Measurements from ENCODE around the gene LYRM1. TPM values are rescaled to one million over a fixed set of nuclear protein-coding genes. Genes with fewer than 3 reads are reported as not detected.
A peak's percentile ranks its signal among the peaks of the same experiment; 100 is the strongest.

The LYRM1 gene
- 15.5 TPM for total RNA-seq
- polyA plus RNA-seq: 10 to 100 TPM; 49.8 to 56.1 (median 53.4) TPM

GRCh38 chr16:20900299-20901067 is at the start of gene LYRM1, which contains the start of gene DCUN1D3:
LYRM1 (plus strand) TSS chr16:20900771; CDS start chr16:20915556, 14,785 bp downstream.
DCUN1D3 (minus strand) TSS chr16:20900358; CDS start chr16:20862538, 37,820 bp downstream.
- ATAC-seq (ENCODE audit: low read depth in 2 of 2) (peak; percentile 73 to 74), DNase-seq (peak; percentile 80 to 94 (median 85))
- Mint-ChIP-seq H3K4me1 (peaks cover 35 to 74% (median 66%) of the 10 kb centered on the region in 4 donors), H3K9me3 (no peaks in the 10 kb centered on the region), H3K27me3 (no peaks in the 10 kb centered on the region), H3K36me3 (peaks cover 8% of the 10 kb centered on the region), H3K27ac (peak within 1 kb of the TSS; percentile 99), H3K4me3 (peak within 1 kb of the TSS; percentile 94 to 99 (median 97))
- Histone ChIP-seq H3K4me1 (ENCODE audit: control insufficient read depth, insufficient read depth, low read length, poor library complexity, severe bottlenecking) (peaks cover 40% of the 10 kb centered on the region), H3K36me3 (ENCODE audit: control insufficient read depth, insufficient read depth, low read length) (no peaks in the 10 kb centered on the region), H3K4me3 (ENCODE audit: low read depth, low read length) (peak within 1 kb of the TSS; percentile 90), H3K9me3 (ENCODE audit: control insufficient read depth in 2 of 2, low read length in 2 of 2) (no peaks in the 10 kb centered on the region), H3K27ac (ENCODE audit: insufficient read depth, low read length, poor library complexity, severe bottlenecking) (peak within 1 kb of the TSS; percentile 91), H3K27me3 (ENCODE audit: control insufficient read depth, insufficient read depth, low read length) (no peaks in the 10 kb centered on the region)

- H3K27me3 ChIP-seq (ENCODE audit: control insufficient read depth, insufficient read depth, low read length): no peaks in the 10 kb centered on the region
- no peaks in the 10 kb centered on the region for H3K9me3 ChIP-seq (ENCODE audit: control insufficient read depth in 2 of 2, low read length in 2 of 2)
- no peak overlapping the region for H3K27ac ChIP-seq (ENCODE audit: insufficient read depth, low read length, poor library complexity, severe bottlenecking)
- ATAC-seq (ENCODE audit: low read depth in 2 of 2) (no peak), DNase-seq (no peak)
- Mint-ChIP-seq H3K4me1 (peaks cover 0 to 4% (median 2%) of the 10 kb centered on the region in 4 donors), H3K9me3 (no peaks in the 10 kb centered on the region), H3K27ac (no peak overlapping the region), H3K27me3 (no peaks in the 10 kb centered on the region), H3K4me3 (no peak overlapping the region), H3K36me3 (peaks cover 9% of the 10 kb centered on the region)
- H3K4me3 ChIP-seq (ENCODE audit: low read depth, low read length): no peak overlapping the region
- no peaks in the 10 kb centered on the region for H3K36me3 ChIP-seq (ENCODE audit: control insufficient read depth, insufficient read depth, low read length)
- peaks cover 4% of the 10 kb centered on the region for H3K4me1 ChIP-seq (ENCODE audit: control insufficient read depth, insufficient read depth, low read length, poor library complexity, severe bottlenecking)
Observed at GRCh38 chr16:20850981-20851380, 49.6 kb upstream of the LYRM1 start.

GRCh38 chr16:20851601-20852000 is 49.0 kb upstream of the LYRM1 start:
- Mint-ChIP-seq H3K9me3 (no peaks in the 10 kb centered on the region), H3K27me3 (no peaks in the 10 kb centered on the region), H3K4me3 (no peak overlapping the region), H3K36me3 (peaks cover 12% of the 10 kb centered on the region), H3K4me1 (peaks cover 0 to 4% (median 2%) of the 10 kb centered on the region in 4 donors), H3K27ac (no peak overlapping the region)
- Histone ChIP-seq H3K4me3 (ENCODE audit: low read depth, low read length) (no peak overlapping the region), H3K9me3 (ENCODE audit: control insufficient read depth in 2 of 2, low read length in 2 of 2) (no peaks in the 10 kb centered on the region), H3K4me1 (ENCODE audit: control insufficient read depth, insufficient read depth, low read length, poor library complexity, severe bottlenecking) (peaks cover 4% of the 10 kb centered on the region), H3K36me3 (ENCODE audit: control insufficient read depth, insufficient read depth, low read length) (no peaks in the 10 kb centered on the region), H3K27ac (ENCODE audit: insufficient read depth, low read length, poor library complexity, severe bottlenecking) (no peak overlapping the region), H3K27me3 (ENCODE audit: control insufficient read depth, insufficient read depth, low read length) (no peaks in the 10 kb centered on the region)
- ATAC-seq (ENCODE audit: low read depth in 2 of 2) (no peak), DNase-seq (no peak)

GRCh38 chr16:20853143-20853542 is 47.4 kb upstream of the LYRM1 start:
- no peak overlapping the region for H3K4me3 Mint-ChIP-seq
- Histone ChIP-seq H3K9me3 (ENCODE audit: control insufficient read depth in 2 of 2, low read length in 2 of 2) (no peaks in the 10 kb centered on the region), H3K36me3 (ENCODE audit: control insufficient read depth, insufficient read depth, low read length) (no peaks in the 10 kb centered on the region), H3K4me1 (ENCODE audit: control insufficient read depth, insufficient read depth, low read length, poor library complexity, severe bottlenecking) (peaks cover 4% of the 10 kb centered on the region), H3K27ac (ENCODE audit: insufficient read depth, low read length, poor library complexity, severe bottlenecking) (no peak overlapping the region), H3K4me3 (ENCODE audit: low read depth, low read length) (no peak overlapping the region), H3K27me3 (ENCODE audit: control insufficient read depth, insufficient read depth, low read length) (no peaks in the 10 kb centered on the region)
- ATAC-seq (ENCODE audit: low read depth in 2 of 2) (no peak), DNase-seq (no peak)
- no peaks in the 10 kb centered on the region for H3K27me3 Mint-ChIP-seq
- H3K36me3 Mint-ChIP-seq: peaks cover 18% of the 10 kb centered on the region
- no peaks in the 10 kb centered on the region for H3K9me3 Mint-ChIP-seq
- peaks cover 0 to 4% (median 2%) of the 10 kb centered on the region in 4 donors for H3K4me1 Mint-ChIP-seq
- H3K27ac Mint-ChIP-seq: peak overlapping the region in 1 of 3 donors; percentile 62

- Mint-ChIP-seq H3K27ac (no peak overlapping the region), H3K27me3 (no peaks in the 10 kb centered on the region), H3K9me3 (no peaks in the 10 kb centered on the region), H3K4me3 (no peak overlapping the region), H3K36me3 (peaks cover 21% of the 10 kb centered on the region), H3K4me1 (peaks cover 0 to 4% (median 2%) of the 10 kb centered on the region in 4 donors)
- Histone ChIP-seq H3K4me1 (ENCODE audit: control insufficient read depth, insufficient read depth, low read length, poor library complexity, severe bottlenecking) (peaks cover 4% of the 10 kb centered on the region), H3K27ac (ENCODE audit: insufficient read depth, low read length, poor library complexity, severe bottlenecking) (no peak overlapping the region), H3K36me3 (ENCODE audit: control insufficient read depth, insufficient read depth, low read length) (no peaks in the 10 kb centered on the region), H3K9me3 (ENCODE audit: control insufficient read depth in 2 of 2, low read length in 2 of 2) (no peaks in the 10 kb centered on the region), H3K27me3 (ENCODE audit: control insufficient read depth, insufficient read depth, low read length) (no peaks in the 10 kb centered on the region), H3K4me3 (ENCODE audit: low read depth, low read length) (no peak overlapping the region)
- no peak for DNase-seq
- ATAC-seq (ENCODE audit: low read depth in 2 of 2): no peak
Observed at GRCh38 chr16:20853981-20854620, 46.5 kb upstream of the LYRM1 start.

- peaks cover 4% of the 10 kb centered on the region for H3K36me3 ChIP-seq (ENCODE audit: control insufficient read depth, insufficient read depth, low read length)
- H3K27me3 ChIP-seq (ENCODE audit: control insufficient read depth, insufficient read depth, low read length): no peaks in the 10 kb centered on the region
- H3K27ac ChIP-seq (ENCODE audit: insufficient read depth, low read length, poor library complexity, severe bottlenecking): no peak overlapping the region
- peaks cover 0 to 5% (median under 1%) of the 10 kb centered on the region in 4 donors for H3K4me1 Mint-ChIP-seq
- H3K36me3 Mint-ChIP-seq: peaks cover 28% of the 10 kb centered on the region
- H3K27me3 Mint-ChIP-seq: no peaks in the 10 kb centered on the region
- ATAC-seq (ENCODE audit: low read depth in 2 of 2): no peak
- no peaks in the 10 kb centered on the region for H3K9me3 Mint-ChIP-seq
- H3K4me3 Mint-ChIP-seq: no peak overlapping the region
- H3K9me3 ChIP-seq (ENCODE audit: control insufficient read depth in 2 of 2, low read length in 2 of 2): no peaks in the 10 kb centered on the region
- no peak for DNase-seq
- no peak overlapping the region for H3K4me3 ChIP-seq (ENCODE audit: low read depth, low read length)
- H3K4me1 ChIP-seq (ENCODE audit: control insufficient read depth, insufficient read depth, low read length, poor library complexity, severe bottlenecking): peaks cover 2% of the 10 kb centered on the region
- H3K27ac Mint-ChIP-seq: no peak overlapping the region
Observed at GRCh38 chr16:20854963-20855362, 45.6 kb upstream of the LYRM1 start.

- H3K27me3 ChIP-seq (ENCODE audit: control insufficient read depth, insufficient read depth, low read length): no peaks in the 10 kb centered on the region
- Mint-ChIP-seq H3K9me3 (no peaks in the 10 kb centered on the region), H3K27ac (no peak overlapping the region), H3K4me3 (no peak overlapping the region), H3K4me1 (peaks cover 0 to 4% (median 0%) of the 10 kb centered on the region in 4 donors), H3K27me3 (no peaks in the 10 kb centered on the region), H3K36me3 (peaks cover 44% of the 10 kb centered on the region)
- peaks cover 16% of the 10 kb centered on the region for H3K36me3 ChIP-seq (ENCODE audit: control insufficient read depth, insufficient read depth, low read length)
- H3K9me3 ChIP-seq (ENCODE audit: control insufficient read depth in 2 of 2, low read length in 2 of 2): no peaks in the 10 kb centered on the region
- DNase-seq (no peak), ATAC-seq (ENCODE audit: low read depth in 2 of 2) (no peak)
- H3K4me3 ChIP-seq (ENCODE audit: low read depth, low read length): no peak overlapping the region
- no peak overlapping the region for H3K27ac ChIP-seq (ENCODE audit: insufficient read depth, low read length, poor library complexity, severe bottlenecking)
- H3K4me1 ChIP-seq (ENCODE audit: control insufficient read depth, insufficient read depth, low read length, poor library complexity, severe bottlenecking): no peaks in the 10 kb centered on the region
Observed at GRCh38 chr16:20857281-20857680, 43.3 kb upstream of the LYRM1 start.
